Limb (tissue), 2 donors: ENCODE data around the gene GPSM3.
A peak's percentile ranks its signal among the peaks of the same experiment; 100 is the strongest.
"Not testable (repeated sequence)": the region's sequence is repeated elsewhere in the genome, so short reads cannot be mapped to it uniquely, and the experiment has no call there.

ENCODE experiments used
- DNase-seq, 2 donors: peaks; one replicate each; pipeline ENCODE4 v3.0.0-alpha.2; 2016; ENCODE audit errors: extremely low spot score in 2 of 2

GPSM3 gene

GRCh38 chr6:32188381-32189068 lies 3.9 kb downstream of the GPSM3 start:
- no peak for DNase-seq

GRCh38 chr6:32187725-32188380 lies 4.6 kb downstream of the GPSM3 start:
- not testable (repeated sequence) for DNase-seq

- DNase-seq = no peak
Observed at GRCh38 chr6:32187009-32187709, 5.3 kb downstream of the GPSM3 start.

GRCh38 chr6:32186151-32186840 lies 6.1 kb downstream of the GPSM3 start:
- DNase-seq = not testable (repeated sequence)

- DNase-seq = peak in 1 of 2 donors; percentile 51
Observed at GRCh38 chr6:32185681-32186131, 6.7 kb downstream of the GPSM3 start.

GRCh38 chr6:32184084-32184640 lies 8.3 kb downstream of the GPSM3 start, which contains the start of gene AGER:
TSS of gene AGER (minus strand) at chr6:32184253. CDS start at chr6:32184222, 31 bp downstream.
- no peak for DNase-seq

- no peak for DNase-seq
Observed at GRCh38 chr6:32183483-32184083, 8.9 kb downstream of the GPSM3 start.

- DNase-seq = no peak
Observed at GRCh38 chr6:32183030-32183429, 9.4 kb downstream of the GPSM3 start.

GRCh38 chr6:32182555-32182981 lies 9.9 kb downstream of the GPSM3 start:
- peak in 1 of 2 donors; percentile 19 for DNase-seq

- peak in 1 of 2 donors; percentile 21 for DNase-seq
Observed at GRCh38 chr6:32181915-32182529, 10.4 kb downstream of the GPSM3 start.

GRCh38 chr6:32181148-32181702 lies 11.2 kb downstream of the GPSM3 start:
- DNase-seq = peak in 1 of 2 donors; percentile 23

- DNase-seq = no peak
Observed at GRCh38 chr6:32179766-32180405, 12.6 kb downstream of the GPSM3 start.

- no peak for DNase-seq
Observed at GRCh38 chr6:32178547-32179440, 13.6 kb downstream of the GPSM3 start.

GRCh38 chr6:32177788-32178546 lies 14.5 kb downstream of the GPSM3 start, which contains the start of gene RNF5:
TSS of gene RNF5 (plus strand) at chr6:32178405. CDS start at chr6:32178512, 107 bp downstream.
- peak; percentile 97 to 100 for DNase-seq

- DNase-seq = peak in 1 of 2 donors; percentile 71
Observed at GRCh38 chr6:32177183-32177787, 15.2 kb downstream of the GPSM3 start.

- peak in 1 of 2 donors; percentile 23 for DNase-seq
Observed at GRCh38 chr6:32176476-32177182, 15.8 kb downstream of the GPSM3 start.
